GM12875 (cell line): ENCODE results near the gene ZFAND2A.

Source experiments
- H3K4me3 ChIP-seq: one replicate; pipeline ENCODE4 v1.5.1; 2011; ENCODE audit warnings: low read depth, low read length, control low read depth
- TF ChIP-seq, protein P1 (sequence below): IDR thresholded peaks from 2 replicates; pipeline ENCODE4 v1.5.1; 2011; ENCODE audit warnings: low read depth, mild to moderate bottlenecking, control low read depth, inconsistent platforms, low read length, moderate library complexity, borderline replicate concordance; ENCODE audit not compliant: insufficient read depth

The ZFAND2A gene

DNA sequence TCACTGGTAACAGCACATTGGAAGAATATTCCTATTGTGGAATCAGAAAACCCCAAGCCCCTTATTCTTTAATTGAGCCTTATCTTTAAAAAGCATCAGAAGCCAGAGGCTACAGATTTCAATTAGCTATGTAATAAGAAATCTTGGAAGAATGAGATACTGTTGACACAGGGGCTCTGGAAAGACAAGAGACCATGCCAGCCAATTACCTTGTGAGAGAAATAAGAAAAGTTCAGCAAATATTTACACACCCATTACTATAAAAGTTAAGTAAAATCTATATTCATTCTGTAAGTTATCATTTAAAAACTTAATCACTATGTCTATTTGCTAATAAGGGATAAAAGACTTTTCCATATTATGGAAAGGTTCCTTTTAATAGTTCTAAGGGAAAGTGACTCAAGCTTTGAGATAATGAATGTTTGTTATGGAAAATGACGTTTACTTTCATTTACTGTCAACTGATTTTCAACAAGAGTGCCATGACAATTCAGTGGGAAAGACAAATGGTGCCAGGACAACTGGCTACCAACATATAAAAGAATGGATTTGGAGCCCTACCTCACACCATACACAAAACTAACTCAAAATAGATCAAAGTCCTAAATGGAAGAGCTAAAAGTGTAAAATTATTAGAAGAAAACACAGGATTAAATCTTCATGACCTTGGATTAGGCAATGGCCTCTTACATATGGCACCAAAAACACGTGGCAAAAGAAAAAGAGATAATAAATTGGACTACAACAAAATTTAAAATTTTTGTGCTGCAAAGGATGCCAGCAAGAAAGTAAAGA, 28.3 kb downstream of the ZFAND2A start:
- TF ChIP-seq, protein P1, sequence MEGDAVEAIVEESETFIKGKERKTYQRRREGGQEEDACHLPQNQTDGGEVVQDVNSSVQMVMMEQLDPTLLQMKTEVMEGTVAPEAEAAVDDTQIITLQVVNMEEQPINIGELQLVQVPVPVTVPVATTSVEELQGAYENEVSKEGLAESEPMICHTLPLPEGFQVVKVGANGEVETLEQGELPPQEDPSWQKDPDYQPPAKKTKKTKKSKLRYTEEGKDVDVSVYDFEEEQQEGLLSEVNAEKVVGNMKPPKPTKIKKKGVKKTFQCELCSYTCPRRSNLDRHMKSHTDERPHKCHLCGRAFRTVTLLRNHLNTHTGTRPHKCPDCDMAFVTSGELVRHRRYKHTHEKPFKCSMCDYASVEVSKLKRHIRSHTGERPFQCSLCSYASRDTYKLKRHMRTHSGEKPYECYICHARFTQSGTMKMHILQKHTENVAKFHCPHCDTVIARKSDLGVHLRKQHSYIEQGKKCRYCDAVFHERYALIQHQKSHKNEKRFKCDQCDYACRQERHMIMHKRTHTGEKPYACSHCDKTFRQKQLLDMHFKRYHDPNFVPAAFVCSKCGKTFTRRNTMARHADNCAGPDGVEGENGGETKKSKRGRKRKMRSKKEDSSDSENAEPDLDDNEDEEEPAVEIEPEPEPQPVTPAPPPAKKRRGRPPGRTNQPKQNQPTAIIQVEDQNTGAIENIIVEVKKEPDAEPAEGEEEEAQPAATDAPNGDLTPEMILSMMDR, result no peak
- H3K4me3 ChIP-seq, result no peak overlapping the region

DNA sequence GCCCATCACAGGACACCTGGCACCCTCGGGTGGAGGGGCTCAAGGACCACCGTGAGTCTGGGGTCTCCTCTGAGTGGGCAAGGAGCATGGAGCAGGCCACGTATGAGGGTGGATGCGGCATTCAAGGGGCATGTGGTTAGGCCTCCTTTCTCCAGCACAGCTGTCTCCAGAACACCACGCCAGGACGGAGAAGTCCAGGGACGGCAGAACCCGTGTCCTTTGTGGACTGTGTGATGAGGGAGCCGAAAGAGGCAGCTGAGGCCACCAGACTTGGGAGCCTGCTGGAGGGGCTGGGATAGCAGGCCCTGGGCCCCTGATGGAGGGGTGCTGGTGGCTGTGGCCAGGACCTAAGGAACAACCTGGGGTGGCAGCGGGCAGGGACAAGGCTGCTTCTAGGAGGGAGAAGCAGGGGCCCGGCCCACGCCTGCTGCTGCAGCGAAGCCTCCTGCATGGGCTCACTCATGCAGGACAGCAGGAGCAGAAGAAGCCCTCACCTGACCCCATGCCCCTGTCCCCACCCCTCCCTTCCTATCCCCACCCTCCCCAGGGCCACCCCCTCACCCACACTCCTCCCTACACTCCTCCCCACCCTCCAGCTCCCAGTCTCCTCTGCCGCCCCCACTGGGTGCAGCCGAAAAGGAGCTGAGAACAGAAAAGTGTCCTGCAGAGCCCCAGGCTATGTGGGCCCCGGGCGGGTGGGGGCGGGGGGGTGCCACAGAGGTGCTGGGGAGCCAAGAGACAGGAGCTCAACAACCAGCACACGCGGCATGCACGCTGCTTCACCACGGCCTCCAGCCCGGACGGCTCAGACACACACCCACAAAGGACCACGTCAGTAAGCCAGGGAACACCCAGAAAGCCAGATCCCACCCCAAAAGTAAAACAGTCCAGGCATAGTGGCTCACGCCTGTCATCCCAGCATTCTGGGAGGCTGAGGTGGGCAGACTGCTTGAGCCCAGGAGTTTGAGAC, 29.7 kb downstream of the ZFAND2A start:
- H3K4me3 ChIP-seq, result no peak overlapping the region
- TF ChIP-seq, protein P1, result no peak

DNA sequence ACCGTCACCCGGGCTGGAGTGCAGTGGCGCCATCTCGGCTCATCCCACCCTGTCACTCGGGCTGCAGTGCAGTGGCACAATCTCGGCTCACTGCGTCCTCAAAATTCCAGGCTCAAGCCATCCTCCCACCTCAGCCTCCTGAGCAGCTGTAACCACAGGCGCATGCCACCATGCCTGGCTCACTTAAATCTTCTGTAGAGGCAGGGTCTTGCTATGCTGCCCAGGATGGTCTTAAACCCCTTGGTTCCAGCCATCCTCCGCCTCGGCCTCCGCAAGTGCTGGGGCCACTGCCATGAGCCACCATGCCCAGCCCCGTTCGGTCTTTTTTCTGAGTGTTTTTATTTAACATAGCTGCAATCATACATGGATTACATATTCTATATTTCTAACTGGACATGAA, 30.6 kb downstream of the ZFAND2A start:
- no peak overlapping the region for H3K4me3 ChIP-seq
- TF ChIP-seq, protein P1, result no peak

DNA sequence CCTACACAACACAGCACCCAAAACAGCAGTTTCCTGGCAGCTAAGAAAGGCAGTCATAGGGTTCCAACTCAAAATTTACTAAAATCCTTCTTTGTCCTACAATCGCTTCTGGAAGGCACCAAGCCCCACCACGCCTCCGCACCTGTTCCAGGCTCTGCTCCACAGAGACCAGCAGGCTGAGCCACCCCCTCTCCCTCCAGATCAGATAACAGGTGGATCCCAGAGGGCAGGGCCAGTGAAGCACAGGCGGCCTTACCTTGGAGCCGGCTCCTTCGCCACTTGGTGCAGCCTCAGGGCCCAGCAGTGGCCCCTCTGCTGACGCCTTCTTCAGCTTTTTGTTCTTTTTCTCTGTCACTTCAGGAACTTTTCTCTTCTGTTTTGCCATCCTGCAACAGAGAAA, 33.0 kb downstream of the ZFAND2A start:
- no peak overlapping the region for H3K4me3 ChIP-seq
- TF ChIP-seq, protein P1, result no peak

DNA sequence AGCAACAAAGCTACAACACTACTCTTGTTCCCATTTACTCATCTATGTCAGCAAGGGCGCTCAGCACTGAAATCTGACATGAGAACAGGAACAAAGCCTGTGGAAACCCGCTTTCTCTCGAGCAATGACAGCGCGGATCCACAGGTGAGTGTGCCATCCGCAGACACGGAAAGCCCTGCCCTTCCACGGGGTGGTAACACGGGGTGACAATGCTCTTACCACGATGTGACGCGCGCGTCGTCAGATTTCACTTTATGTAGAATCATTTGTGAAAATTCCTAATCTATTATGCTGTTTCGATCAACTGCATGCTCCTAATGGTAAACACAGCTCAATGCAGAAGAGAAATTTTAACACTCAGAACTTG, 34.4 kb downstream of the ZFAND2A start:
- no peak overlapping the region for H3K4me3 ChIP-seq
- TF ChIP-seq, protein P1, result no peak

DNA sequence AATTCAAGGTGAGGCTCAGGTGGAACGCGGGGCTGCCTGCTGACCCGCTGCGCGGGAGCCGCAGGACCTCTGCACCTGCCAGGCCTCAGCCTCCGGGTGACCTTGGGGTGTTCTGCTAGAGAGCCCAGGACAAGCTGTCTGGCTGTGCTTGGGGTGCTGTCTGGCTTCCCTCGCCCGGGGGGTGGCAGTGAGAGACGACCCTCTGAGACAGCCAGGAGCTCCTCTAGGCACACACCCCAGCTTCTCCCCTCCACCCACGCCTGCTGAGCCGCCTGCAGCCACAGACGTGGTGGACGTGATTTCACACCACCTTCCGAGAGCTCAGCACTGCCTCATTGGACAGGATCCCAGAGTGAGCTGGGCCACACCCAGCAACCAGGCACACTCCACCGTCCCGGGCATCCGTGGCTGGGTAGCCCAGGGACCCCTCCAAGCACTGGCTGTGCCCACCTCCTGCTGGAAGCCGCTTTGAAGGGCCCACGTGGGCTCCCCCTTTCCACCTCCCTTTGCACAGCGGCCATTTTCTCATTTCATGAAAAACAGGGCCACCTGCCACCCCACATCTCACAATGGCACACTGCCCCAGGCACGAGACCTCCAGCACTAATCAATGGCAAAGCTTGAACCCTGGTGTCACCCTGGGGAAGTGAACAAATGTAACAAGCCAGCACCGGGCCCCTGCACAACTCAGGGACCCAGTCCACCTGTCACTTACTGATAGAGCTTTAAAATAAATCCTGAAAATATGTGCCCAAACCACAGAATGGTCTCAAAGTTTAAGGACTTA, 35.0 kb downstream of the ZFAND2A start:
- TF ChIP-seq, protein P1, result no peak
- no peak overlapping the region for H3K4me3 ChIP-seq
